Activated CD4-positive, alpha-beta T cell treated with anti-CD3 and anti-CD28 coated beads, Interleukin-2, amount 10 ng/mL, durations not matched to agents 7 days and 5 days (primary cell): ENCODE data around the gene ERC2. TPM values are rescaled to one million over a fixed set of nuclear protein-coding genes. Genes with fewer than 3 reads are reported as not detected.

Experiments used
- CTCF ChIA-PET: fragments of 350-600 bp; sonication (Branson Sonifier 250); formaldehyde crosslinking; loops from one replicate; lab custom pipeline; 2021; ENCODE audit warnings: antibody characterized with exemption; lab: Charles Lee
- POLR2A ChIA-PET: fragments of 350-600 bp; sonication (Branson Sonifier 250); formaldehyde crosslinking; loops from one replicate; lab custom pipeline; 2021; ENCODE audit warnings: antibody characterized with exemption; lab: Charles Lee
- DNase-seq: peaks from one replicate; pipeline ENCODE4 v3.0.0-alpha.2; 2020
- H3K27ac Mint-ChIP-seq: one replicate; pipeline ENCODE4 v1.8.0; 2021; ENCODE audit warnings: mild to moderate bottlenecking, moderate library complexity, mixed read lengths
- H3K27me3 Mint-ChIP-seq: one replicate; pipeline ENCODE4 v1.8.0; 2021; ENCODE audit warnings: mixed read lengths
- H3K36me3 Mint-ChIP-seq: one replicate; pipeline ENCODE4 v1.8.0; 2021; ENCODE audit warnings: low read depth, mixed read lengths
- H3K4me1 Mint-ChIP-seq: one replicate; pipeline ENCODE4 v1.8.0; 2021; ENCODE audit warnings: mixed read lengths
- H3K4me3 Mint-ChIP-seq: one replicate; pipeline ENCODE4 v1.8.0; 2021; ENCODE audit warnings: mild to moderate bottlenecking, moderate library complexity, mixed read lengths
- H3K9me3 Mint-ChIP-seq: one replicate; pipeline ENCODE4 v1.8.0; 2021; ENCODE audit warnings: mixed read lengths
- total RNA-seq, 2 experiments: library from RNA; stranded (reverse); gene quantifications; one replicate each; pipeline ENCODE4 v1.2.3, GENCODE V29; 2021

The ERC2 gene
- total RNA-seq, 2 experiments from 2014 or later, result not detected

GRCh38 chr3:56196700-56197099 lies 271.6 kb downstream of the ERC2 start:
- POLR2A ChIA-PET, result no interaction called here
- DNase-seq, result no peak
- Mint-ChIP-seq H3K27me3 (peaks cover 3% of the 10 kb centered on the region), H3K27ac (no peak overlapping the region), H3K4me1 (no peaks in the 10 kb centered on the region), H3K4me3 (no peak overlapping the region), H3K9me3 (no peaks in the 10 kb centered on the region), H3K36me3 (no peaks in the 10 kb centered on the region)
- CTCF ChIA-PET, result no interaction called here

GRCh38 chr3:56193519-56193918 lies 274.7 kb downstream of the ERC2 start:
- CTCF ChIA-PET, result no interaction called here
- no peak for DNase-seq
- POLR2A ChIA-PET, result no interaction called here
- Mint-ChIP-seq H3K4me1 (no peaks in the 10 kb centered on the region), H3K27me3 (no peaks in the 10 kb centered on the region), H3K4me3 (no peak overlapping the region), H3K27ac (no peak overlapping the region), H3K36me3 (no peaks in the 10 kb centered on the region), H3K9me3 (no peaks in the 10 kb centered on the region)

GRCh38 chr3:56192001-56192400 lies 276.3 kb downstream of the ERC2 start:
- no peaks in the 10 kb centered on the region for H3K9me3 Mint-ChIP-seq
- H3K4me3 Mint-ChIP-seq, result no peak overlapping the region
- no peak for DNase-seq
- no peaks in the 10 kb centered on the region for H3K36me3 Mint-ChIP-seq
- CTCF ChIA-PET, result no interaction called here
- H3K4me1 Mint-ChIP-seq, result no peaks in the 10 kb centered on the region
- H3K27me3 Mint-ChIP-seq, result no peaks in the 10 kb centered on the region
- H3K27ac Mint-ChIP-seq, result no peak overlapping the region
- POLR2A ChIA-PET, result no interaction called here

GRCh38 chr3:56190771-56191305 lies 277.4 kb downstream of the ERC2 start:
- H3K4me1 Mint-ChIP-seq, result no peaks in the 10 kb centered on the region
- no peak for DNase-seq

GRCh38 chr3:56190130-56190529 lies 278.1 kb downstream of the ERC2 start:
- no peak for DNase-seq
- no peak overlapping the region for H3K4me3 Mint-ChIP-seq
- H3K4me1 Mint-ChIP-seq, result no peaks in the 10 kb centered on the region
- H3K27ac Mint-ChIP-seq, result no peak overlapping the region
- H3K9me3 Mint-ChIP-seq, result no peaks in the 10 kb centered on the region
- H3K27me3 Mint-ChIP-seq, result no peaks in the 10 kb centered on the region
- POLR2A ChIA-PET, result no interaction called here
- no peaks in the 10 kb centered on the region for H3K36me3 Mint-ChIP-seq
- CTCF ChIA-PET, result no interaction called here

More at GRCh38 chr3:56190771-56191305, 277.4 kb downstream of the ERC2 start:
- Mint-ChIP-seq H3K36me3 (no peaks in the 10 kb centered on the region), H3K27me3 (no peaks in the 10 kb centered on the region), H3K4me3 (no peak overlapping the region), H3K27ac (no peak overlapping the region), H3K9me3 (no peaks in the 10 kb centered on the region)
- ChIA-PET CTCF (no interaction called here), POLR2A (no interaction called here)

- Mint-ChIP-seq H3K27ac (no peak overlapping the region), H3K9me3 (no peaks in the 10 kb centered on the region), H3K4me1 (no peaks in the 10 kb centered on the region), H3K36me3 (no peaks in the 10 kb centered on the region), H3K4me3 (no peak overlapping the region), H3K27me3 (no peaks in the 10 kb centered on the region)
- no peak for DNase-seq
- POLR2A ChIA-PET, result no interaction called here
- CTCF ChIA-PET, result no interaction called here
These were observed 278.7 kb downstream of the ERC2 start for GRCh38 chr3:56189536-56189935.

GRCh38 chr3:56188201-56188600 lies 280.1 kb downstream of the ERC2 start:
- DNase-seq, result no peak
- Mint-ChIP-seq H3K4me1 (no peaks in the 10 kb centered on the region), H3K27ac (no peak overlapping the region), H3K36me3 (no peaks in the 10 kb centered on the region), H3K27me3 (no peaks in the 10 kb centered on the region), H3K4me3 (no peak overlapping the region), H3K9me3 (no peaks in the 10 kb centered on the region)
- POLR2A ChIA-PET, result no interaction called here
- CTCF ChIA-PET, result no interaction called here

- no peak overlapping the region for H3K4me3 Mint-ChIP-seq
- POLR2A ChIA-PET, result no interaction called here
- no peaks in the 10 kb centered on the region for H3K4me1 Mint-ChIP-seq
- H3K36me3 Mint-ChIP-seq, result no peaks in the 10 kb centered on the region
- CTCF ChIA-PET, result no interaction called here
- DNase-seq, result no peak
- H3K27ac Mint-ChIP-seq, result no peak overlapping the region
- no peaks in the 10 kb centered on the region for H3K27me3 Mint-ChIP-seq
- no peaks in the 10 kb centered on the region for H3K9me3 Mint-ChIP-seq
These were observed 281.2 kb downstream of the ERC2 start for GRCh38 chr3:56187051-56187450.

- POLR2A ChIA-PET, result no interaction called here
- DNase-seq, result no peak
- no peak overlapping the region for H3K27ac Mint-ChIP-seq
- CTCF ChIA-PET, result interaction anchor here (0.6 to 1.1 kb wide), 2 partner anchors 10 to 883 kb away, joined by 3 to 4 read pairs; no protein-coding TSS in a partner anchor
- H3K9me3 Mint-ChIP-seq, result no peaks in the 10 kb centered on the region
- H3K4me3 Mint-ChIP-seq, result no peak overlapping the region
- no peaks in the 10 kb centered on the region for H3K27me3 Mint-ChIP-seq
- H3K36me3 Mint-ChIP-seq, result no peaks in the 10 kb centered on the region
- no peaks in the 10 kb centered on the region for H3K4me1 Mint-ChIP-seq
These were observed 282.4 kb downstream of the ERC2 start for GRCh38 chr3:56185827-56186226.

- H3K4me1 Mint-ChIP-seq, result no peaks in the 10 kb centered on the region
- no peak overlapping the region for H3K4me3 Mint-ChIP-seq
- no peak for DNase-seq
- CTCF ChIA-PET, result interaction anchor here (0.5 kb wide), 1 partner anchor 549 kb away, joined by 6 read pairs; no protein-coding TSS in a partner anchor
- no peaks in the 10 kb centered on the region for H3K36me3 Mint-ChIP-seq
- peaks cover 3% of the 10 kb centered on the region for H3K27me3 Mint-ChIP-seq
- no peak overlapping the region for H3K27ac Mint-ChIP-seq
- POLR2A ChIA-PET, result no interaction called here
- no peaks in the 10 kb centered on the region for H3K9me3 Mint-ChIP-seq
These were observed 284.7 kb downstream of the ERC2 start for GRCh38 chr3:56183529-56183928.

- Mint-ChIP-seq H3K4me3 (no peak overlapping the region), H3K9me3 (no peaks in the 10 kb centered on the region), H3K27ac (no peak overlapping the region), H3K4me1 (no peaks in the 10 kb centered on the region), H3K27me3 (peaks cover 5% of the 10 kb centered on the region), H3K36me3 (no peaks in the 10 kb centered on the region)
- no peak for DNase-seq
- CTCF ChIA-PET, result no interaction called here
- POLR2A ChIA-PET, result no interaction called here
These were observed 287.8 kb downstream of the ERC2 start for GRCh38 chr3:56180433-56180832.

GRCh38 chr3:56173601-56174000 lies 294.7 kb downstream of the ERC2 start:
- no peak overlapping the region for H3K27ac Mint-ChIP-seq
- H3K36me3 Mint-ChIP-seq, result no peaks in the 10 kb centered on the region
- no peaks in the 10 kb centered on the region for H3K9me3 Mint-ChIP-seq
- no peak for DNase-seq
- POLR2A ChIA-PET, result no interaction called here
- no peak overlapping the region for H3K4me3 Mint-ChIP-seq
- CTCF ChIA-PET, result no interaction called here
- H3K4me1 Mint-ChIP-seq, result no peaks in the 10 kb centered on the region
- H3K27me3 Mint-ChIP-seq, result peaks cover 2% of the 10 kb centered on the region

GRCh38 chr3:56164436-56164835 lies 303.8 kb downstream of the ERC2 start:
- CTCF ChIA-PET, result no interaction called here
- no peak overlapping the region for H3K27ac Mint-ChIP-seq
- no peaks in the 10 kb centered on the region for H3K4me1 Mint-ChIP-seq
- H3K9me3 Mint-ChIP-seq, result no peaks in the 10 kb centered on the region
- H3K27me3 Mint-ChIP-seq, result no peaks in the 10 kb centered on the region
- no peak for DNase-seq
- no peak overlapping the region for H3K4me3 Mint-ChIP-seq
- POLR2A ChIA-PET, result no interaction called here
- H3K36me3 Mint-ChIP-seq, result no peaks in the 10 kb centered on the region

- ChIA-PET POLR2A (no interaction called here), CTCF (no interaction called here)
- H3K27ac Mint-ChIP-seq, result no peak overlapping the region
- no peaks in the 10 kb centered on the region for H3K36me3 Mint-ChIP-seq
- H3K4me3 Mint-ChIP-seq, result no peak overlapping the region
- no peaks in the 10 kb centered on the region for H3K9me3 Mint-ChIP-seq
- H3K4me1 Mint-ChIP-seq, result no peaks in the 10 kb centered on the region
- no peaks in the 10 kb centered on the region for H3K27me3 Mint-ChIP-seq
- no peak for DNase-seq
These were observed 310.4 kb downstream of the ERC2 start for GRCh38 chr3:56157693-56158362.
